ENCODE data around the gene TMEM184B.
"Not testable (repeated sequence)": the region's sequence is repeated elsewhere in the genome, so short reads cannot be mapped to it uniquely, and the experiment has no call there.

- not testable (repeated sequence) for TF ChIP-seq CTCF (conservative IDR thresholded peaks at IDR 0.05); ZFX (IDR thresholded peaks at IDR 0.05)
Measured at GRCh38 chr22:38233856-38234255, 39.0 kb downstream of the TMEM184B start.
